HG03521 (cell line): ENCODE results near the gene POLDIP3.
"Not testable (repeated sequence)": the region's sequence is repeated elsewhere in the genome, so short reads cannot be mapped to it uniquely, and the experiment has no call there.

Experiments used
- ATAC-seq: cut with Tn5 transposase; IDR thresholded peaks from one replicate; pipeline ENCODE4 v1.9.1; 2021; ENCODE audit warnings: mild to moderate bottlenecking, moderate library complexity; ENCODE audit not compliant: unreplicated experiment

Gene POLDIP3

GRCh38 chr22:42561856-42562255 lies 52.8 kb downstream of the POLDIP3 start:
- ATAC-seq, result no peak

DNA sequence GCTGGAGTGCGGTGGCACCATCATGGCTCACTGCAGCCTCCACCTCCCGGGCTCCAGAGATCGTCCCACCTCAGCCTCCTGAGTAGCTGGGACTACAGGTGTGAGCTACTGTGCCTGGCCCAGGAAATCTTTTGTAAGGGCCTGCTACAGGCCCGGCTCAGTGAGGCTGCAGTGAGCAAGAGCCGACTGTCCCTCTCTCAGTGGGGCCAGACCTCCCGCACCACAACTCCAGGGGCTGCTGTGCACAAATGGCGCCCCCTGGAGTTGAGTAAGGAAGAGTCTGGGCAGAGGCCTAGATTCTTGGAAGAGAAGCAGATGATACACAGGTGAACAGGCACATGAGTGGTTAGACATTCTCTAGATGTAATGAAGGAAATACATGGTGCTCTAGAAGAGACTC lies 53.9 kb downstream of the POLDIP3 start:
- ATAC-seq, result no peak

GRCh38 chr22:42560381-42560780 lies 54.3 kb downstream of the POLDIP3 start:
- ATAC-seq, result no peak

DNA sequence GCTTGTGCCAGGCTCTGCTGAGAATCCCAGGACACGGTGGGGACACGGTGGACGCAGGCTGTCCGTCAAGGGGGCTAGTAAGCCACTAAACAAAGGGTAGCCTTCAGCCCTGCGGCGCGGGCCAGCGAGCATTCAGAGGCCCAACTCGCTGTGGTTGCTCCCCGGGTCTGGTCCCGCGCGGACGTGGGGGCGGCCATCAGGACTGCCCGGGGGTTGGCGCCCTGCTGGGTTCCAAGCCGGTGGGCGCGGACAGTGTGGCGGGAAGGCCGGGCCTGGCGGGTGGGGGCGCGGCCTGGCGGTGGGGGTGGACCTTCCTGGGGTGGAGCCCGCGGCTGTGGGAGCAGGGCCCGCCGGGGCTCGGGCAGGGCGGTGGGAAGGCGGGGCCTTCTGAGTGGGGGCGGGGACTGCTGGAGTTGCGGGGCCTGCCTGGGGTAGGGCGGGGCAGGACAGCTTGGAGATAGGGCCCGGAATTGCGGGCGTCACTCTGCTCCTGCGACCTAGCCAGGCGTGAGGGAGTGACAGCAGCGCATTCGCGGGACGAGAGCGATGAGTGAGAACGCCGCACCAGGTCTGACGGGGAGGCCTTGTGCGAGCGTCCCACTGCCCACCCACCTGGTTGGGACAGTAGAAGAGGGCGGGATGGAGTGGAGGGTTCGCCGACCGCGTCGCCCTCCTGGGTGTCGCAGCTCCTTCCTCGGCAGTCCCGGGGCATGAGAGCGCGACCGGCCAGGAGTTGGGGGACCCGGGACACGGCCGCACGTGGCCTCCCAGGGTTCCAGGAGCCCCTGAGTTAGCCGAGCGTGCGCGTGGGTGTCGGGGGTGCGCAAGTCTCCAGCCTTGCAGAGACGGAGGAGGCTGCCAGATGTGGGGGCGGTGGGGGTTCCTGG lies 61.0 kb downstream of the POLDIP3 start, which contains the start of gene SERHL2:
SERHL2 (plus strand) TSS at position 482 of the 887 bp plus-strand sequence; CDS start at position 547, 65 bp downstream.
- no peak for ATAC-seq

GRCh38 chr22:42552294-42552647 lies 62.4 kb downstream of the POLDIP3 start:
- ATAC-seq, result not testable (repeated sequence)

DNA sequence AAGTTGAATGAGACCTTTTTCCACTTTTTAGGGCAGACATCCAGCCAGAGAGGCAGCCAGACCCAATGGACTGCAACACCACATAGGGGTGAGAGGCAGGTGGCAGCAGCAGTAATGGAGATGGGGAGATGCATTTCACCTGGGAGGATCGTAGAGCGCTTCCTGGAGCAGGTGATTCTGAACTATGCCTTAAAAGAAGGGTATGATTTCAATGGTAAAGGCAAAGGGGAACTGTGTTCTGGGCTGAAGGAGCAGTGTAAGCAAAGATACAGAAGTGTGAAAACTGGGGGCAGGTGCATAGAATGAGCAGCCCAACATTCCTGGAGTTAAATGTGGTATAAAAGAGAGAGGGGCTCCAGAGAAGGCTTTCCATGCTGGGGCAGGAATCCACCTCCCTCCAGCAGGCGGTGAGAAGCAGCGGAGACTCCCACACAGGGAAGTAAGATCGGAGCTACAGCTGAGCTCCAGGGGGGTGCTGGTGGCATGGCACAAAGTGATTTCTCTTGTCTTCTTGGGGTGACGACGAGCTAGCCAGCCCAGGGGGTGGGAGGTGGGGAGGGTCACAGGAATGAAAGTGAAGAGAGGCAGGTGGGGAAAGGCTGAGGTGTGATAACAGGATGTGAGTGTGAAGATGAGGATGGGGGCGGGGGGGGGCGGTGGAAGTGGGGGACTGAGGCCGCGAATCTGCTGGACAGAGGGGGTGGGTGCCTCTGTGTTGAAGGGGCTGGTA lies 65.2 kb downstream of the POLDIP3 start:
- ATAC-seq, result no peak

- ATAC-seq, result no peak
Observed at GRCh38 chr22:42548597-42549330, 65.9 kb downstream of the POLDIP3 start.

- ATAC-seq, result not testable (repeated sequence)
Observed at GRCh38 chr22:42548126-42548525, 66.6 kb downstream of the POLDIP3 start.

GRCh38 chr22:42547562-42547961 lies 67.1 kb downstream of the POLDIP3 start:
- ATAC-seq, result no peak

GRCh38 chr22:42544686-42545085 lies 70.0 kb downstream of the POLDIP3 start:
- no peak for ATAC-seq

GRCh38 chr22:42539236-42539771 lies 75.4 kb downstream of the POLDIP3 start:
- ATAC-seq, result not testable (repeated sequence)

GRCh38 chr22:42537199-42537831 lies 77.4 kb downstream of the POLDIP3 start:
- ATAC-seq, result not testable (repeated sequence)

DNA sequence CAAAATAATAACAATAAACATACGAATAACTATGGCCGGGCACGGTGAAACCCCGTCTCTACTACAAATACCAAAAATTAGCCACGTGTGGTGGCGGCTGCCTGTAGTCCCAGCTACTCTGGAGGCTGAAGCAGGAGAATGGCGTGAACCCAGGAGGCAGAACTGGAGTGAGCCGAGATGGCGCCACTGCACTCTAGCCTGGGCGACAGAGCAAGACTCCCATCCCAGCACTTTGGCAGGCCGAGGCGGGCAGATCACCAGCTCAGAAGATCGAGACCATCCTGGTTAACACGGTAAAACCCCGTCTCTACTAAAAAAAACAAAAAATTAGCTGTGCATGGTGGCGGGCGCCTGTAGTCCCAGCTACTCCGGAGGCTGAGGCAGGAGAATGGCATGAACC lies 78.0 kb downstream of the POLDIP3 start:
- not testable (repeated sequence) for ATAC-seq

- ATAC-seq, result no peak
Observed at GRCh38 chr22:42536166-42536565, 78.5 kb downstream of the POLDIP3 start.

DNA sequence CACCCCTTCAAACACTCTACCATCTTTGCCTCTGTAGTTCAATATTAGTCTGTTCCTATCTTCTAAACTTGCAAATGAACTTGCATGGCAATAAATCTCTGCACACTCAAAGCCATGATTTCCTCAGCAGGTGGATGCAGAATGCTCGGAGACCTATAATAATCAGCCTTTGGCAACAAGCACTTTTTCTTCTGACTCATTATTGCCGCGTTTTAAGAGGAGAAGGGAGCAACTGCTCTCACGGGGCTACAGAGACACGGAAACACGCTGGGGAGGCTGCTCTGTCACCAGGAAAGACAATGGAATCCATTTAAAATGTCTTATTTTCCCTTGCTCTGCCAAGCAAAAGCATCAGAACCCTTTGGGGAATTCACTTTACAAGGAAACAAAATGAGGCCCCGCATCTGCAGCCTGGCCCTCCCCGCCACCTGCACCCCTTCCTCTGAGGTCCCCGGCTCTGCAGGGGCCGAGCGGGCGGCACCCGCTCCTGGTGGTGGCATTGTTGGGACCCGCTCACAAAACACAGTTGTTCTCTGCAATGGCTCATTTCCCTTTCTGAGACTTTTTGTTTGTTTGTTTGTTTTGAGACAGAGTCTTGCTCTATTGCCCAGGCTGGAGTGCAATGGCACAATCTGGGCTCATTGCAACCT lies 79.5 kb downstream of the POLDIP3 start:
- not testable (repeated sequence) for ATAC-seq
